Ovary (tissue), 3 donors: ENCODE results near the gene CLIC5.

Experiments used
- CTCF ChIP-seq, 3 donors: fragments of 450-650 bp in 2 of 3; fragments of 200-600 bp in 1 of 3; IDR thresholded peaks; one replicate each; pipeline versions ENCODE4 v1.5.1 to v1.8.0; 2016 to 2022; ENCODE audit warnings: antibody characterized with exemption in 3 of 3, mild to moderate bottlenecking in 1 of 3
- EP300 ChIP-seq: sonication (generic); formaldehyde crosslinking; IDR thresholded peaks from one replicate; pipeline ENCODE4 v1.6.1; 2017; ENCODE audit warnings: antibody characterized with exemption
- POLR2A ChIP-seq: fragments of 450-650 bp; IDR thresholded peaks from one replicate; pipeline ENCODE4 v1.6.1; 2017; ENCODE audit warnings: antibody characterized with exemption, mild to moderate bottlenecking, moderate library complexity
- donor health status: DM: no; HTN: no; CAD: no.

- TF ChIP-seq EP300: no peak
- no peak for TF ChIP-seq POLR2A
- no peak for TF ChIP-seq CTCF (IDR thresholded peaks at IDR 0.05)
These were observed 4.9 kb downstream of the CLIC5 start for GRCh38 chr6:46010771-46011170.
